ENCODE data around the gene FHOD3. TPM values are rescaled to one million over a fixed set of nuclear protein-coding genes. Genes with fewer than 3 reads are reported as not detected.
A peak's percentile ranks its signal among the peaks of the same experiment; 100 is the strongest.

FHOD3 gene
- polyA plus RNA-seq, 4 donors = 0.22 to 8.1 (median 1.9) TPM

GRCh38 chr18:36321658-36322407 is 24.3 kb downstream of the FHOD3 start:
- DNase-seq = no peak
- no peak overlapping the region for H3K4me3 ChIP-seq (ENCODE audit: low read depth in 1 of 3, low read length in 3 of 3)
- H3K4me1 ChIP-seq (ENCODE audit: control insufficient read depth in 3 of 3, insufficient read depth in 2 of 3, low read depth in 1 of 3, low read length in 2 of 3) = no peaks in the 10 kb centered on the region
- no peaks in the 10 kb centered on the region for H3K36me3 ChIP-seq (ENCODE audit: control insufficient read depth in 3 of 3, insufficient read depth in 2 of 3, low read depth in 1 of 3, low read length in 3 of 3)
- no peaks in the 10 kb centered on the region for H3K27me3 ChIP-seq (ENCODE audit: control insufficient read depth in 3 of 3, insufficient read depth in 3 of 3, low read length in 3 of 3)
- FAIRE-seq = no peak
- H3K27ac ChIP-seq (ENCODE audit: low read depth in 1 of 3, low read length in 2 of 3) = no peak overlapping the region
- no peaks in the 10 kb centered on the region for H3K9me3 ChIP-seq (ENCODE audit: control insufficient read depth in 2 of 2, insufficient read depth in 1 of 2, low read depth in 1 of 2, low read length in 1 of 2)
- WGBS, 3 donors = 61 to 67% (median 61%) methylated on average over 10 of the region's 10 CpGs

- H3K9me3 ChIP-seq (ENCODE audit: control insufficient read depth in 2 of 2, insufficient read depth in 1 of 2, low read depth in 1 of 2, low read length in 1 of 2) = no peaks in the 10 kb centered on the region
- H3K4me1 ChIP-seq (ENCODE audit: control insufficient read depth in 3 of 3, insufficient read depth in 2 of 3, low read depth in 1 of 3, low read length in 2 of 3) = no peaks in the 10 kb centered on the region
- DNase-seq (no peak), FAIRE-seq (no peak)
- H3K4me3 ChIP-seq (ENCODE audit: low read depth in 1 of 3, low read length in 3 of 3) = no peak overlapping the region
- no peak overlapping the region for H3K27ac ChIP-seq (ENCODE audit: low read depth in 1 of 3, low read length in 2 of 3)
- H3K27me3 ChIP-seq (ENCODE audit: control insufficient read depth in 3 of 3, insufficient read depth in 3 of 3, low read length in 3 of 3) = no peaks in the 10 kb centered on the region
- H3K36me3 ChIP-seq (ENCODE audit: control insufficient read depth in 3 of 3, insufficient read depth in 2 of 3, low read depth in 1 of 3, low read length in 3 of 3) = no peaks in the 10 kb centered on the region
- 57 to 90% (median 81%) methylated on average over 1 of the region's 1 CpG for WGBS, 3 donors
These were observed 24.9 kb downstream of the FHOD3 start for GRCh38 chr18:36322408-36322728.

- 70 to 82% (median 76%) methylated on average over 4 of the region's 4 CpGs for WGBS, 3 donors
These were observed 25.2 kb downstream of the FHOD3 start for GRCh38 chr18:36322734-36323133.

GRCh38 chr18:36323421-36323820 is 25.9 kb downstream of the FHOD3 start:
- FAIRE-seq = no peak
- 29 to 61% (median 59%) methylated on average over 1 of the region's 1 CpG for WGBS, 3 donors
- H3K27ac ChIP-seq (ENCODE audit: low read depth in 1 of 3, low read length in 2 of 3) = no peak overlapping the region
- no peaks in the 10 kb centered on the region for H3K4me1 ChIP-seq (ENCODE audit: control insufficient read depth in 3 of 3, insufficient read depth in 2 of 3, low read depth in 1 of 3, low read length in 2 of 3)
- DNase-seq = peak in 1 of 2 donors; percentile 15
- no peak overlapping the region for H3K4me3 ChIP-seq (ENCODE audit: low read depth in 1 of 3, low read length in 3 of 3)
- no peaks in the 10 kb centered on the region for H3K27me3 ChIP-seq (ENCODE audit: control insufficient read depth in 3 of 3, insufficient read depth in 3 of 3, low read length in 3 of 3)
- no peaks in the 10 kb centered on the region for H3K36me3 ChIP-seq (ENCODE audit: control insufficient read depth in 3 of 3, insufficient read depth in 2 of 3, low read depth in 1 of 3, low read length in 3 of 3)
- no peaks in the 10 kb centered on the region for H3K9me3 ChIP-seq (ENCODE audit: control insufficient read depth in 2 of 2, insufficient read depth in 1 of 2, low read depth in 1 of 2, low read length in 1 of 2)

More at GRCh38 chr18:36322734-36323133, 25.2 kb downstream of the FHOD3 start:
- FAIRE-seq = no peak
- no peak for DNase-seq
- Histone ChIP-seq H3K27me3 (ENCODE audit: control insufficient read depth in 3 of 3, insufficient read depth in 3 of 3, low read length in 3 of 3) (no peaks in the 10 kb centered on the region), H3K4me3 (ENCODE audit: low read depth in 1 of 3, low read length in 3 of 3) (no peak overlapping the region), H3K27ac (ENCODE audit: low read depth in 1 of 3, low read length in 2 of 3) (no peak overlapping the region), H3K36me3 (ENCODE audit: control insufficient read depth in 3 of 3, insufficient read depth in 2 of 3, low read depth in 1 of 3, low read length in 3 of 3) (no peaks in the 10 kb centered on the region), H3K9me3 (ENCODE audit: control insufficient read depth in 2 of 2, insufficient read depth in 1 of 2, low read depth in 1 of 2, low read length in 1 of 2) (no peaks in the 10 kb centered on the region), H3K4me1 (ENCODE audit: control insufficient read depth in 3 of 3, insufficient read depth in 2 of 3, low read depth in 1 of 3, low read length in 2 of 3) (no peaks in the 10 kb centered on the region)

DNA sequence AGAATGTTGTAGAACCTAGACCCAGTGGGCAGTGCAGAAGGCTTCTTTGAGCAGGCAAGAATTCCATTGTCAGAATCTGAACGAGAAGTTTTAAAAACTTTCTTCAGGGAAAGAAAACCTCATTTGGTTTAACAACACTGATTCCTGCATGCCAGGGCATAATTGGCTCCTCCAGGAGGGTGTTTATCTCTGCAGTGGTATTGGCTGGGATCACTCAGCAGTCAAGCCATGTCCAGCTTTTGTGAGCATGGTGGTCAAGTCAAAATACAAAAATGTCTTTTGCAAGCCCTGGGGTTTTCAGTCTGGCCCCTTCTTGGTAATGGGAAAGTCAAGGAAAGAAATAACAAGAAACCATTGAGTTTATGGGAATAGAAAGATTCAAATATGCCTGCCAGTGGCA is 28.3 kb downstream of the FHOD3 start:
- no peak for FAIRE-seq
- no peak overlapping the region for H3K4me3 ChIP-seq (ENCODE audit: low read depth in 1 of 3, low read length in 3 of 3)
- 71 to 87% (median 71%) methylated on average over 1 of the region's 1 CpG for WGBS, 3 donors
- no peaks in the 10 kb centered on the region for H3K9me3 ChIP-seq (ENCODE audit: control insufficient read depth in 2 of 2, insufficient read depth in 1 of 2, low read depth in 1 of 2, low read length in 1 of 2)
- H3K4me1 ChIP-seq (ENCODE audit: control insufficient read depth in 3 of 3, insufficient read depth in 2 of 3, low read depth in 1 of 3, low read length in 2 of 3) = no peaks in the 10 kb centered on the region
- H3K27ac ChIP-seq (ENCODE audit: low read depth in 1 of 3, low read length in 2 of 3) = no peak overlapping the region
- H3K27me3 ChIP-seq (ENCODE audit: control insufficient read depth in 3 of 3, insufficient read depth in 3 of 3, low read length in 3 of 3) = no peaks in the 10 kb centered on the region
- no peaks in the 10 kb centered on the region for H3K36me3 ChIP-seq (ENCODE audit: control insufficient read depth in 3 of 3, insufficient read depth in 2 of 3, low read depth in 1 of 3, low read length in 3 of 3)
- DNase-seq = no peak

DNA sequence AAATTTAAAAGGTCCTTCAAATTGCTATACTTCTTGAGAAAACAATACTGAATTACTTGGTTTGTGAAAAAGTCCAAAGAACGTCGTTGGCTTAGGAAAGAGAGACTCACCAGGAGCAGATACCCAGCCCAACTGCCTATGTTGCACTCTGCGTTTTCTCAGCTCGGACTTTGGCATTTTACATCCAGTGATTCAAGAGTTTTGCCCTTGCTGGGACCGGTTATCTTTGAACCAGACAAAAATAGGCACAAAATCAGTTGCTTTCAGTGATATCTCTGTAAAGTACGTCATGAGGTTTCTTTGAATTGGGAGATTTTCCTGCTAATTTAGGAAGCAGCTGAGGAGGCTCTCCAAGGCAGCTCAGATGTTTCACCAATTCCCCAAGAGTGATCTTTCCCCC is 29.3 kb downstream of the FHOD3 start:
- FAIRE-seq = no peak
- WGBS, 3 donors = 61 to 71% (median 62%) methylated on average over 6 of the region's 6 CpGs

DNA sequence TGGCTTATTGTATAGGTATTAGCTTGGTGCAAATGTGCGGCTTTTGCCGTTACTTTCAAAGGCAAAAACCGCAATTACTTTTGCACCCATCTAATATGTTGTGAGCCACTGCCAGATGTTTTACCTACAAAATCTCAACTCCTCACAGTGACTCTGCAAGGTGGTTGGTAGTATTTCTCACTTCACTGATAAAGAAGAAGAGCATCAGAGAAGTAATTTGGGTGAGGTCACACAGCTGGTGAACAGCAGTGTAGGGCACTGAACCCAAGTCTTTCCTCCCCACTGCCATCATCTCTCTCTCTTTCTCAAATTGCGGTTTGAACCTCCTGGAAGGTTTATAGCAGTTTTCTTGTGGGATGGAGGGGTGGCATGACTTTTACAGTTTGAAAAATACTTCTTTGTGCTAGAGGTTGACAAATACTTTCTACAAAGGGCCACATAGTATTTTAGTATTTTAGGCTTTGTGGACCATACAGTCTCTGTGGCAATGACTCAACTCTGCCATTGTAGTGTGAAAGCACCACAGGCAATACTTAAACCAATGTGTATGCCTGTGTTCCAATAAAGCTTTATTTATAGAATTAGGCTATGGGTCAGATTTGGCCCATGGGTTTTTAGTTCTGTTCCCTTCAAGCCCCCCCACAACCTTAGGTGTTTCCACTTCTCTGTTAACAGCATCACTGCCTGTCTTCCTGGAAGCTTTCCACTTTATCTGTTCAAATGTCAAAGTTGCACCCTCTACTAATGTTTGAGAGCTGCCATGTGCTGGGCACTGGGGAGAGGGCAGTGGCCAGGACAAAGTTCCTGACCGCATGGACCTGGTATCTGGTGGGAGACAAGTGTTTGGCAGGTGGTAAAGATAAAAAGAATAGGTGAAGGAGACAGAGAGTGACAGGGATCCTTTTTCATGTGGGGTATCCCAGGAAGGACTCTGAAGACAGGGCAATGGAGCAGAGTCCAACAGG is 30.1 kb downstream of the FHOD3 start:
- H3K4me3 ChIP-seq (ENCODE audit: low read depth in 1 of 3, low read length in 3 of 3) = no peak overlapping the region
- H3K27ac ChIP-seq (ENCODE audit: low read depth in 1 of 3, low read length in 2 of 3) = no peak overlapping the region
- H3K36me3 ChIP-seq (ENCODE audit: control insufficient read depth in 3 of 3, insufficient read depth in 2 of 3, low read depth in 1 of 3, low read length in 3 of 3) = no peaks in the 10 kb centered on the region
- WGBS, 3 donors = 65 to 79% (median 73%) methylated on average over 5 of the region's 5 CpGs
- no peaks in the 10 kb centered on the region for H3K4me1 ChIP-seq (ENCODE audit: control insufficient read depth in 3 of 3, insufficient read depth in 2 of 3, low read depth in 1 of 3, low read length in 2 of 3)
- H3K27me3 ChIP-seq (ENCODE audit: control insufficient read depth in 3 of 3, insufficient read depth in 3 of 3, low read length in 3 of 3) = no peaks in the 10 kb centered on the region
- FAIRE-seq (no peak), DNase-seq (no peak)
- H3K9me3 ChIP-seq (ENCODE audit: control insufficient read depth in 2 of 2, insufficient read depth in 1 of 2, low read depth in 1 of 2, low read length in 1 of 2) = no peaks in the 10 kb centered on the region

More for the DNA sequence above, 29.3 kb downstream of the FHOD3 start:
- DNase-seq = no peak
- Histone ChIP-seq H3K9me3 (ENCODE audit: control insufficient read depth in 2 of 2, insufficient read depth in 1 of 2, low read depth in 1 of 2, low read length in 1 of 2) (no peaks in the 10 kb centered on the region), H3K36me3 (ENCODE audit: control insufficient read depth in 3 of 3, insufficient read depth in 2 of 3, low read depth in 1 of 3, low read length in 3 of 3) (no peaks in the 10 kb centered on the region), H3K27me3 (ENCODE audit: control insufficient read depth in 3 of 3, insufficient read depth in 3 of 3, low read length in 3 of 3) (no peaks in the 10 kb centered on the region), H3K4me3 (ENCODE audit: low read depth in 1 of 3, low read length in 3 of 3) (no peak overlapping the region), H3K27ac (ENCODE audit: low read depth in 1 of 3, low read length in 2 of 3) (no peak overlapping the region), H3K4me1 (ENCODE audit: control insufficient read depth in 3 of 3, insufficient read depth in 2 of 3, low read depth in 1 of 3, low read length in 2 of 3) (no peaks in the 10 kb centered on the region)

GRCh38 chr18:36328385-36328858 is 30.9 kb downstream of the FHOD3 start:
- WGBS, 3 donors = 85 to 94% (median 91%) methylated on average over 3 of the region's 3 CpGs
- no peak for FAIRE-seq
- DNase-seq = no peak

More at GRCh38 chr18:36328385-36328858, 30.9 kb downstream of the FHOD3 start:
- Histone ChIP-seq H3K9me3 (ENCODE audit: control insufficient read depth in 2 of 2, insufficient read depth in 1 of 2, low read depth in 1 of 2, low read length in 1 of 2) (no peaks in the 10 kb centered on the region), H3K4me1 (ENCODE audit: control insufficient read depth in 3 of 3, insufficient read depth in 2 of 3, low read depth in 1 of 3, low read length in 2 of 3) (no peaks in the 10 kb centered on the region), H3K4me3 (ENCODE audit: low read depth in 1 of 3, low read length in 3 of 3) (no peak overlapping the region), H3K36me3 (ENCODE audit: control insufficient read depth in 3 of 3, insufficient read depth in 2 of 3, low read depth in 1 of 3, low read length in 3 of 3) (no peaks in the 10 kb centered on the region), H3K27me3 (ENCODE audit: control insufficient read depth in 3 of 3, insufficient read depth in 3 of 3, low read length in 3 of 3) (no peaks in the 10 kb centered on the region), H3K27ac (ENCODE audit: low read depth in 1 of 3, low read length in 2 of 3) (no peak overlapping the region)

Data from small intestine (tissue), 7 donors.